Measurements from ENCODE around the gene COPA.

COPA gene

GRCh38 chr1:160362168-160362957 is 19.3 kb upstream of the COPA start:
- no peak for DNase-seq

GRCh38 chr1:160361814-160362167 is 18.7 kb upstream of the COPA start:
- no peak for DNase-seq

- no peak for DNase-seq
Observed at GRCh38 chr1:160361199-160361598, 18.1 kb upstream of the COPA start.

- no peak for DNase-seq
Observed at GRCh38 chr1:160360227-160360695, 17.2 kb upstream of the COPA start.

- DNase-seq, result no peak
Observed at GRCh38 chr1:160359559-160360226, 16.6 kb upstream of the COPA start.

GRCh38 chr1:160358073-160358472 is 15.0 kb upstream of the COPA start:
- no peak for DNase-seq

- no peak for DNase-seq
Observed at GRCh38 chr1:160357286-160358002, 14.4 kb upstream of the COPA start.

GRCh38 chr1:160354388-160354985 is 11.4 kb upstream of the COPA start:
- no peak for DNase-seq

- DNase-seq, result no peak
Observed at GRCh38 chr1:160353223-160353622, 10.2 kb upstream of the COPA start.

- no peak for DNase-seq
Observed at GRCh38 chr1:160352555-160352954, 9.5 kb upstream of the COPA start.

- no peak for DNase-seq
Observed at GRCh38 chr1:160351629-160352028, 8.6 kb upstream of the COPA start.

- DNase-seq, result no peak
Observed at GRCh38 chr1:160346958-160347357, 3.9 kb upstream of the COPA start.

GRCh38 chr1:160346463-160346862 is 3.4 kb upstream of the COPA start:
- no peak for DNase-seq

GRCh38 chr1:160344936-160345335 is 1.9 kb upstream of the COPA start:
- DNase-seq, result no peak

GRCh38 chr1:160344241-160344640 is 1.2 kb upstream of the COPA start:
- no peak for DNase-seq

GRCh38 chr1:160342526-160342925 is 524 bp downstream of the COPA start:
- DNase-seq, result no peak

GRCh38 chr1:160340866-160341265 is 2.2 kb downstream of the COPA start:
- no peak for DNase-seq

GRCh38 chr1:160340146-160340545 is 2.9 kb downstream of the COPA start:
- DNase-seq, result no peak

GRCh38 chr1:160338580-160338979 is 4.5 kb downstream of the COPA start:
- no peak for DNase-seq

- no peak for DNase-seq
Observed at GRCh38 chr1:160332516-160332915, 10.5 kb downstream of the COPA start.

GRCh38 chr1:160330119-160330518 is 12.9 kb downstream of the COPA start:
- no peak for DNase-seq

- no peak for DNase-seq
Observed at GRCh38 chr1:160328184-160328583, 14.9 kb downstream of the COPA start.

GRCh38 chr1:160326418-160326817 is 16.6 kb downstream of the COPA start:
- DNase-seq, result no peak

All from activated effector memory CD4-positive, alpha-beta T cell treated with anti-CD3 and anti-CD28 coated beads, Interleukin-2, amount 50 U/mL, for 16 hours (primary cell).